Measurements from ENCODE around the gene CATSPER4.
A peak's percentile ranks its signal among the peaks of the same experiment; 100 is the strongest.

The CATSPER4 gene

GRCh38 chr1:26163684-26164035 lies 26.7 kb upstream of the CATSPER4 start:
- TF ChIP-seq CTCF (conservative IDR thresholded peaks at IDR 0.05; ENCODE audit: low read length) (no peak), EZH2phosphoT487 (IDR thresholded peaks at IDR 0.05; ENCODE audit: borderline replicate concordance) (no peak)
- peaks cover 32% of the 10 kb centered on the region for H3K79me2 ChIP-seq (ENCODE audit: insufficient read depth, low read length)
- H3K4me3 ChIP-seq (ENCODE audit: low read length, poor library complexity, severe bottlenecking), result peak overlapping the region; percentile 42
- H4K20me1 ChIP-seq (ENCODE audit: insufficient read depth, low read length, poor library complexity, severe bottlenecking), result no peaks in the 10 kb centered on the region
- peaks cover 33% of the 10 kb centered on the region for H3K4me1 ChIP-seq (ENCODE audit: insufficient read depth, low read length, poor library complexity, severe bottlenecking)
- no peak overlapping the region for H3K9ac ChIP-seq (ENCODE audit: low read depth, low read length, poor library complexity, severe bottlenecking)
- no peaks in the 10 kb centered on the region for H3K36me3 ChIP-seq (ENCODE audit: insufficient read depth, low read length)
- H3K27me3 ChIP-seq (ENCODE audit: insufficient read depth, low read length, poor library complexity, severe bottlenecking), result no peaks in the 10 kb centered on the region
- no peaks in the 10 kb centered on the region for H3K9me3 ChIP-seq (ENCODE audit: insufficient read depth, low read depth, low read length)
- no peak overlapping the region for H2AFZ ChIP-seq (ENCODE audit: low read length)
- peak overlapping the region; percentile 49 for H3K4me2 ChIP-seq (ENCODE audit: low read depth, low read length, poor library complexity, severe bottlenecking)
- no peaks in the 10 kb centered on the region for H3F3A ChIP-seq (ENCODE audit: low read depth)
- H3K9me2 ChIP-seq (replicated peaks; ENCODE audit: low read depth, low read length), result no peaks in the 10 kb centered on the region

DNA sequence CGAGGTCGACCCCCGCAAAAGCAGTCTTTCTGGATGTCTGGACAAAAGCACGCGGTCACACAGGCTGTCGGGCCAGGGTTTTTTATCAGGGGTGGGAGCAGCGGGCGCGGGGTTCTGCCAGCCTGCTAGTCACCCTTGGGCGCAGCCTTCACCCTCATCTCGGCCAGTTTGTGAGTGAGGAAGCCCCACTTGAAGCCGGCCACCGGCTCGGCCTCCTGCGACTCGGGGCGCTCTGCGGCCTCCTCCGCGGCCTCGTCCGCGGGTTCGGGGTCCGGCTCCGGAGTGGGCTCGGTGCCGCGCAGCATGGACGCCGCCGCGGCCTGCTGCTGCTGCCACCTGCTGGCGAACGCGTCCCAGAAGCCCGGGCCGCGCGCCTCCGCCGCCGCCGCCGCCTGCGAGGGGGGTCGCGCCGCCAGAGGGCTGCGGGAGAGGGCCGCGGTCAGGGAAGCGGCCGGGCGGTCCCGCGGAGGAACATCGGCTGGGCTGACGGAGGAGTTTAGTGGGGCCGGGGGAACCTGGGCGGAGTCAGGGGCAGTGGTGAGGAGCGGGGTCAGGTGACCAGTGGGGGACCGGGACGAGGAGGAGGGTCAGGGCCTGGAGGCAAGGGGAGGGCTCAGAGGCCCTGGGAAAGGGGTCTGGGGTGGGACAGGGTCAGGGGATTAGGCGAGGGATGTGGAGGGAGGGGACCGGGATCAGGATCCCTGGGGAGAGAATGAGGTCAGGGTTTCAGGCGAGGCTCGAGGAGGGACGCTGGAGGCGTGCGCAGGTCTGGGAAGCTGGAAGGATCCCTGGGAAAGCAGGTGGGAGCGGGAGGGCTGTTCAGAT lies 26.2 kb upstream of the CATSPER4 start:
- H3K4me1 ChIP-seq (ENCODE audit: insufficient read depth, low read length, poor library complexity, severe bottlenecking), result peaks cover 27% of the 10 kb centered on the region
- H2AFZ ChIP-seq (ENCODE audit: low read length), result no peak overlapping the region
- TF ChIP-seq EZH2phosphoT487 (IDR thresholded peaks at IDR 0.05; ENCODE audit: borderline replicate concordance) (no peak), CTCF (conservative IDR thresholded peaks at IDR 0.05; ENCODE audit: low read length) (peak; percentile 39; the same call in 1 of the 2 replicates)
- H3F3A ChIP-seq (ENCODE audit: low read depth), result no peaks in the 10 kb centered on the region
- H3K9me3 ChIP-seq (ENCODE audit: insufficient read depth, low read depth, low read length), result no peaks in the 10 kb centered on the region
- H3K4me3 ChIP-seq (ENCODE audit: low read length, poor library complexity, severe bottlenecking), result peak overlapping the region; percentile 42
- H3K36me3 ChIP-seq (ENCODE audit: insufficient read depth, low read length), result no peaks in the 10 kb centered on the region
- no peaks in the 10 kb centered on the region for H4K20me1 ChIP-seq (ENCODE audit: insufficient read depth, low read length, poor library complexity, severe bottlenecking)
- peaks cover 28% of the 10 kb centered on the region for H3K79me2 ChIP-seq (ENCODE audit: insufficient read depth, low read length)
- no peaks in the 10 kb centered on the region for H3K9me2 ChIP-seq (replicated peaks; ENCODE audit: low read depth, low read length)
- no peaks in the 10 kb centered on the region for H3K27me3 ChIP-seq (ENCODE audit: insufficient read depth, low read length, poor library complexity, severe bottlenecking)
- peak overlapping the region; percentile 49 for H3K4me2 ChIP-seq (ENCODE audit: low read depth, low read length, poor library complexity, severe bottlenecking)
- H3K9ac ChIP-seq (ENCODE audit: low read depth, low read length, poor library complexity, severe bottlenecking), result no peak overlapping the region

GRCh38 chr1:26164861-26165842 lies 25.2 kb upstream of the CATSPER4 start:
- H3K79me2 ChIP-seq (ENCODE audit: insufficient read depth, low read length), result peaks cover 23% of the 10 kb centered on the region
- no peak for TF ChIP-seq EZH2phosphoT487 (IDR thresholded peaks at IDR 0.05; ENCODE audit: borderline replicate concordance)
- H3K4me3 ChIP-seq (ENCODE audit: low read length, poor library complexity, severe bottlenecking), result no peak overlapping the region
- no peak overlapping the region for H3K9ac ChIP-seq (ENCODE audit: low read depth, low read length, poor library complexity, severe bottlenecking)
- H3K4me2 ChIP-seq (ENCODE audit: low read depth, low read length, poor library complexity, severe bottlenecking), result no peak overlapping the region
- H2AFZ ChIP-seq (ENCODE audit: low read length), result no peak overlapping the region
- H4K20me1 ChIP-seq (ENCODE audit: insufficient read depth, low read length, poor library complexity, severe bottlenecking), result no peaks in the 10 kb centered on the region
- H3K36me3 ChIP-seq (ENCODE audit: insufficient read depth, low read length), result no peaks in the 10 kb centered on the region
- H3K4me1 ChIP-seq (ENCODE audit: insufficient read depth, low read length, poor library complexity, severe bottlenecking), result peaks cover 22% of the 10 kb centered on the region
- H3K9me2 ChIP-seq (replicated peaks; ENCODE audit: low read depth, low read length), result no peaks in the 10 kb centered on the region
- no peaks in the 10 kb centered on the region for H3K9me3 ChIP-seq (ENCODE audit: insufficient read depth, low read depth, low read length)
- no peaks in the 10 kb centered on the region for H3F3A ChIP-seq (ENCODE audit: low read depth)
- H3K27me3 ChIP-seq (ENCODE audit: insufficient read depth, low read length, poor library complexity, severe bottlenecking), result no peaks in the 10 kb centered on the region

All from Loucy (cell line).